ENCODE measurements around the gene FAF2. TPM values are rescaled to one million over a fixed set of nuclear protein-coding genes. Genes with fewer than 3 reads are reported as not detected.

Gene FAF2
- total and polyA plus RNA-seq, 4 donors, result 12.7 to 28.3 (median 16.5) TPM

DNA sequence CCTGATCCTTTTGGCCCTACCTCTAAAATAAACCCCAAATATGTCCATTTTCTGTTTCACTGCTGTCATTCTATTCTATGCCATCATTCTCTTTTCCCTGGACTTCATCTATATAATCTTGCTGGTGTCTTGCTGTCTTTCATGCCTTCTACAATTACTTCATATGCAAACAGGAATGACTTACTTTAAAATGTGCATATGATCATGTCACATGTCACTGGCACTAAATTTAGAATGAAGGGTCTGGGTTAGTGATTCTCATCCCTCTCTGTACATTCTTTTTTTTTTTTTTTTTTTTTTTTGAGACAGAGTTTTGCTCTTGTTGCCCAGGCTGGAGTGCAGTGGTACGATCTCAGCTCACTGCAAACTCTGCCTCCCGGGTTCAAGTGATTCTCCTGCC is 22.9 kb downstream of the FAF2 start:
- H3K9ac ChIP-seq (ENCODE audit: low read depth in 1 of 2, low read length in 2 of 2), result no peak overlapping the region
- no peak overlapping the region for H3K27ac ChIP-seq (ENCODE audit: low read depth in 1 of 2, low read length in 2 of 2)
- H3K36me3 ChIP-seq (ENCODE audit: control insufficient read depth in 4 of 4, insufficient read depth in 3 of 4, low read depth in 1 of 4, low read length in 3 of 4), result peaks cover 0 to 6% (median 3%) of the 10 kb centered on the region in 4 donors
- TF ChIP-seq RAD21 (IDR thresholded peaks at IDR 0.05) (no peak), SP1 (IDR thresholded peaks at IDR 0.05) (no peak), JUND (IDR thresholded peaks at IDR 0.05) (no peak), GABPA (IDR thresholded peaks at IDR 0.05 in 1 of 2, conservative IDR thresholded peaks at IDR 0.05 in 1 of 2) (no peak), TAF1 (conservative IDR thresholded peaks at IDR 0.05) (no peak), EGR1 (IDR thresholded peaks at IDR 0.05; ENCODE audit: low read depth in 2 of 2) (no peak), YY1 (IDR thresholded peaks at IDR 0.05) (no peak), RXRA (IDR thresholded peaks at IDR 0.05) (no peak), HNF4G (IDR thresholded peaks at IDR 0.05) (no peak), HNF4A (conservative IDR thresholded peaks at IDR 0.05) (no peak), FOXA2 (IDR thresholded peaks at IDR 0.05) (no peak), FOXA1 (IDR thresholded peaks at IDR 0.05) (no peak)
- TF ChIP-seq, protein P1, sequence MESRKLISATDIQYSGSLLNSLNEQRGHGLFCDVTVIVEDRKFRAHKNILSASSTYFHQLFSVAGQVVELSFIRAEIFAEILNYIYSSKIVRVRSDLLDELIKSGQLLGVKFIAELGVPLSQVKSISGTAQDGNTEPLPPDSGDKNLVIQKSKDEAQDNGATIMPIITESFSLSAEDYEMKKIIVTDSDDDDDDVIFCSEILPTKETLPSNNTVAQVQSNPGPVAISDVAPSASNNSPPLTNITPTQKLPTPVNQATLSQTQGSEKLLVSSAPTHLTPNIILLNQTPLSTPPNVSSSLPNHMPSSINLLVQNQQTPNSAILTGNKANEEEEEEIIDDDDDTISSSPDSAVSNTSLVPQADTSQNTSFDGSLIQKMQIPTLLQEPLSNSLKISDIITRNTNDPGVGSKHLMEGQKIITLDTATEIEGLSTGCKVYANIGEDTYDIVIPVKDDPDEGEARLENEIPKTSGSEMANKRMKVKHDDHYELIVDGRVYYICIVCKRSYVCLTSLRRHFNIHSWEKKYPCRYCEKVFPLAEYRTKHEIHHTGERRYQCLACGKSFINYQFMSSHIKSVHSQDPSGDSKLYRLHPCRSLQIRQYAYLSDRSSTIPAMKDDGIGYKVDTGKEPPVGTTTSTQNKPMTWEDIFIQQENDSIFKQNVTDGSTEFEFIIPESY (IDR thresholded peaks at IDR 0.05), result no peak
- TF ChIP-seq, protein P2, sequence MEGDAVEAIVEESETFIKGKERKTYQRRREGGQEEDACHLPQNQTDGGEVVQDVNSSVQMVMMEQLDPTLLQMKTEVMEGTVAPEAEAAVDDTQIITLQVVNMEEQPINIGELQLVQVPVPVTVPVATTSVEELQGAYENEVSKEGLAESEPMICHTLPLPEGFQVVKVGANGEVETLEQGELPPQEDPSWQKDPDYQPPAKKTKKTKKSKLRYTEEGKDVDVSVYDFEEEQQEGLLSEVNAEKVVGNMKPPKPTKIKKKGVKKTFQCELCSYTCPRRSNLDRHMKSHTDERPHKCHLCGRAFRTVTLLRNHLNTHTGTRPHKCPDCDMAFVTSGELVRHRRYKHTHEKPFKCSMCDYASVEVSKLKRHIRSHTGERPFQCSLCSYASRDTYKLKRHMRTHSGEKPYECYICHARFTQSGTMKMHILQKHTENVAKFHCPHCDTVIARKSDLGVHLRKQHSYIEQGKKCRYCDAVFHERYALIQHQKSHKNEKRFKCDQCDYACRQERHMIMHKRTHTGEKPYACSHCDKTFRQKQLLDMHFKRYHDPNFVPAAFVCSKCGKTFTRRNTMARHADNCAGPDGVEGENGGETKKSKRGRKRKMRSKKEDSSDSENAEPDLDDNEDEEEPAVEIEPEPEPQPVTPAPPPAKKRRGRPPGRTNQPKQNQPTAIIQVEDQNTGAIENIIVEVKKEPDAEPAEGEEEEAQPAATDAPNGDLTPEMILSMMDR (IDR thresholded peaks at IDR 0.05; ENCODE audit: low read depth, low read length, missing input control), result no peak
- TF ChIP-seq, protein P3, sequence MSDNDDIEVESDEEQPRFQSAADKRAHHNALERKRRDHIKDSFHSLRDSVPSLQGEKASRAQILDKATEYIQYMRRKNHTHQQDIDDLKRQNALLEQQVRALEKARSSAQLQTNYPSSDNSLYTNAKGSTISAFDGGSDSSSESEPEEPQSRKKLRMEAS (IDR thresholded peaks at IDR 0.05), result no peak
- TF ChIP-seq, protein P4, sequence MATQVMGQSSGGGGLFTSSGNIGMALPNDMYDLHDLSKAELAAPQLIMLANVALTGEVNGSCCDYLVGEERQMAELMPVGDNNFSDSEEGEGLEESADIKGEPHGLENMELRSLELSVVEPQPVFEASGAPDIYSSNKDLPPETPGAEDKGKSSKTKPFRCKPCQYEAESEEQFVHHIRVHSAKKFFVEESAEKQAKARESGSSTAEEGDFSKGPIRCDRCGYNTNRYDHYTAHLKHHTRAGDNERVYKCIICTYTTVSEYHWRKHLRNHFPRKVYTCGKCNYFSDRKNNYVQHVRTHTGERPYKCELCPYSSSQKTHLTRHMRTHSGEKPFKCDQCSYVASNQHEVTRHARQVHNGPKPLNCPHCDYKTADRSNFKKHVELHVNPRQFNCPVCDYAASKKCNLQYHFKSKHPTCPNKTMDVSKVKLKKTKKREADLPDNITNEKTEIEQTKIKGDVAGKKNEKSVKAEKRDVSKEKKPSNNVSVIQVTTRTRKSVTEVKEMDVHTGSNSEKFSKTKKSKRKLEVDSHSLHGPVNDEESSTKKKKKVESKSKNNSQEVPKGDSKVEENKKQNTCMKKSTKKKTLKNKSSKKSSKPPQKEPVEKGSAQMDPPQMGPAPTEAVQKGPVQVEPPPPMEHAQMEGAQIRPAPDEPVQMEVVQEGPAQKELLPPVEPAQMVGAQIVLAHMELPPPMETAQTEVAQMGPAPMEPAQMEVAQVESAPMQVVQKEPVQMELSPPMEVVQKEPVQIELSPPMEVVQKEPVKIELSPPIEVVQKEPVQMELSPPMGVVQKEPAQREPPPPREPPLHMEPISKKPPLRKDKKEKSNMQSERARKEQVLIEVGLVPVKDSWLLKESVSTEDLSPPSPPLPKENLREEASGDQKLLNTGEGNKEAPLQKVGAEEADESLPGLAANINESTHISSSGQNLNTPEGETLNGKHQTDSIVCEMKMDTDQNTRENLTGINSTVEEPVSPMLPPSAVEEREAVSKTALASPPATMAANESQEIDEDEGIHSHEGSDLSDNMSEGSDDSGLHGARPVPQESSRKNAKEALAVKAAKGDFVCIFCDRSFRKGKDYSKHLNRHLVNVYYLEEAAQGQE (IDR thresholded peaks at IDR 0.05), result no peak
- TF ChIP-seq, protein P5, sequence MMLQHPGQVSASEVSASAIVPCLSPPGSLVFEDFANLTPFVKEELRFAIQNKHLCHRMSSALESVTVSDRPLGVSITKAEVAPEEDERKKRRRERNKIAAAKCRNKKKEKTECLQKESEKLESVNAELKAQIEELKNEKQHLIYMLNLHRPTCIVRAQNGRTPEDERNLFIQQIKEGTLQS (IDR thresholded peaks at IDR 0.05), result no peak
- peaks cover 15 to 30% (median 23%) of the 10 kb centered on the region in 4 donors for H3K4me1 ChIP-seq (ENCODE audit: control insufficient read depth in 4 of 4, insufficient read depth in 4 of 4, low read length in 3 of 4)
- H3K27me3 ChIP-seq (ENCODE audit: control insufficient read depth in 4 of 4, insufficient read depth in 4 of 4, low read length in 3 of 4), result no peaks in the 10 kb centered on the region
- no peaks in the 10 kb centered on the region for H3K9me3 ChIP-seq (ENCODE audit: control insufficient read depth in 4 of 4, low read length in 3 of 4)
- H3K4me3 ChIP-seq (ENCODE audit: low read depth in 1 of 3, low read length in 3 of 3), result no peak overlapping the region
- no peak for DNase-seq (ENCODE audit: low spot score)
- WGBS, result 98% methylated on average over 2 of the region's 2 CpGs

Data from liver (tissue), 9 donors.